ENCODE data around the gene CST2. TPM values are rescaled to one million over a fixed set of nuclear protein-coding genes. Genes with fewer than 3 reads are reported as not detected.
"Not testable (repeated sequence)": the region's sequence is repeated elsewhere in the genome, so short reads cannot be mapped to it uniquely, and the experiment has no call there.

The CST2 gene
- not detected for polyA plus RNA-seq

GRCh38 chr20:23826541-23827021 is at the start of gene CST2:
Gene CST2 (minus strand): TSS chr20:23826729. CDS start chr20:23826660, 69 bp downstream.
- Mint-ChIP-seq H3K36me3 (no peaks in the 10 kb centered on the region), H3K4me1 (no peaks in the 10 kb centered on the region), H3K27me3 (ENCODE audit: low read depth in 3 of 3) (peaks cover 2 to 8% (median 6%) of the 10 kb centered on the region in 3 donors), H3K4me3 (no peak within 1 kb of the TSS), H3K9me3 (peaks cover 0 to 2% (median 0%) of the 10 kb centered on the region in 6 donors), H3K27ac (no peak within 1 kb of the TSS)
- DNase-seq, result no peak

- Mint-ChIP-seq H3K4me1 (no peaks in the 10 kb centered on the region), H3K27me3 (ENCODE audit: low read depth in 3 of 3) (peaks cover 0 to 3% (median 2%) of the 10 kb centered on the region in 3 donors), H3K9me3 (no peaks in the 10 kb centered on the region), H3K36me3 (no peaks in the 10 kb centered on the region), H3K27ac (no peak overlapping the region), H3K4me3 (no peak overlapping the region)
- DNase-seq, result no peak
Measured at GRCh38 chr20:23875606-23876237, 49.2 kb upstream of the CST2 start.

DNA sequence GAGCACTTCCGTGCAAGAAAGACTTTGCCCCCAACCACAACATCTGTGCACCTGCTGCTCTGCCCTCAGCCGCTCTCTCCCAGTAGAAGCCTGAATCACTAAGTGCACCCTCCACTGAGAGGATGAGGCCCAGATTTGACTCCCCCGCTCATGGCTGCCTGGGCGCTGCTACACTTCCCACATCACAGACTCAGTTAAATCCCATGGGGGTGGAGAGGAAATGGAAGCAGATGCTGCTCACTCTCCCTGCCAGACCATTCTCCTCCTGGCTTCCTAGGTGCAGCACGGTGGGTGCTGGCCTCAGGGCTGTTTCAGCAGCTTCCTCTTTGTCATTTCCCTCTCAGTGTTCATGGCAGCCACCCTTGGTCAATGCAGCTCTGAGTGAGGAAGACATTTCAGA is 48.2 kb upstream of the CST2 start:
- no peak for DNase-seq
- Mint-ChIP-seq H3K36me3 (no peaks in the 10 kb centered on the region), H3K9me3 (no peaks in the 10 kb centered on the region), H3K4me1 (no peaks in the 10 kb centered on the region), H3K27me3 (ENCODE audit: low read depth in 3 of 3) (peaks cover 0 to 3% (median 2%) of the 10 kb centered on the region in 3 donors), H3K27ac (no peak overlapping the region), H3K4me3 (no peak overlapping the region)

DNA sequence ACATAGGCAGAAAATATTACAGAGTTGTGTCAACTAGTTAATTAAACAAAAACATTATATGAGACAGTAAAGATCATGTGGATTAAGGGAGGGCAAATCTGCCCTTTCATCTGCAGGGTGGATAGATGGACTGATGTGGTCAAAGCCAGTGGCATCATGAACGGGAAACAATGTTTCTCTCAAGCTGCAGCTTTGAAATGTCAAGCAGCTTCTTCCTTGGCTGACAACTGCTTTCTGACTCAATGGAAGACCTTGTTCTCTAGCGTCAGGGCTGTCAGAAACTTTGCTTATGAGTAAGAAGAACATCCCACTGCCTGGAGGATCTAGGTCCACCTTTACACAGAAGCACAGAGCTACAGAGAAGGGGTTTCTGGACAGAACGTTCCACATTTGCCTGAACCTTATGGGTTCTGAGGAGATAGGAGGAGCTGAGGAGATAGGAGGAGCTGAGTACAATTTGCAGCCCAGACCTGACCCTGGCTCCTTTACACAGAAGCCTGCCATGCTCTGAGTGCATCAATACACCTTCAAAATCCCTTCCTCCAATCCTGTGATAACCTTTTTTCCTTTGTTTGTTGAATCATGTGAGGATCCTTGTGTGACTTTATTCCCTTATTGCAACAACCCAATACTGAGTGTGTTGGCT is 47.0 kb upstream of the CST2 start:
- DNase-seq, result no peak
- Mint-ChIP-seq H3K9me3 (no peaks in the 10 kb centered on the region), H3K27me3 (ENCODE audit: low read depth in 3 of 3) (peaks cover 2 to 6% (median 3%) of the 10 kb centered on the region in 3 donors), H3K36me3 (no peaks in the 10 kb centered on the region), H3K4me3 (no peak overlapping the region), H3K27ac (no peak overlapping the region), H3K4me1 (no peaks in the 10 kb centered on the region)

GRCh38 chr20:23872065-23872464 is 45.5 kb upstream of the CST2 start:
- H3K27ac Mint-ChIP-seq, result no peak overlapping the region
- H3K4me3 Mint-ChIP-seq, result no peak overlapping the region
- no peak for DNase-seq
- H3K4me1 Mint-ChIP-seq, result no peaks in the 10 kb centered on the region
- peaks cover 3 to 7% (median 7%) of the 10 kb centered on the region in 3 donors for H3K27me3 Mint-ChIP-seq (ENCODE audit: low read depth in 3 of 3)
- H3K36me3 Mint-ChIP-seq, result no peaks in the 10 kb centered on the region
- no peaks in the 10 kb centered on the region for H3K9me3 Mint-ChIP-seq

- no peak for DNase-seq
- no peaks in the 10 kb centered on the region for H3K9me3 Mint-ChIP-seq
- no peaks in the 10 kb centered on the region for H3K4me1 Mint-ChIP-seq
- no peak overlapping the region for H3K4me3 Mint-ChIP-seq
- no peak overlapping the region for H3K27ac Mint-ChIP-seq
- H3K27me3 Mint-ChIP-seq (ENCODE audit: low read depth in 3 of 3), result peaks cover 3 to 12% (median 7%) of the 10 kb centered on the region in 3 donors
- no peaks in the 10 kb centered on the region for H3K36me3 Mint-ChIP-seq
Measured at GRCh38 chr20:23870461-23870860, 43.9 kb upstream of the CST2 start.

GRCh38 chr20:23869520-23869919 is 43.0 kb upstream of the CST2 start:
- H3K9me3 Mint-ChIP-seq, result no peaks in the 10 kb centered on the region
- H3K36me3 Mint-ChIP-seq, result no peaks in the 10 kb centered on the region
- peaks cover 5 to 15% (median 10%) of the 10 kb centered on the region in 3 donors for H3K27me3 Mint-ChIP-seq (ENCODE audit: low read depth in 3 of 3)

DNA sequence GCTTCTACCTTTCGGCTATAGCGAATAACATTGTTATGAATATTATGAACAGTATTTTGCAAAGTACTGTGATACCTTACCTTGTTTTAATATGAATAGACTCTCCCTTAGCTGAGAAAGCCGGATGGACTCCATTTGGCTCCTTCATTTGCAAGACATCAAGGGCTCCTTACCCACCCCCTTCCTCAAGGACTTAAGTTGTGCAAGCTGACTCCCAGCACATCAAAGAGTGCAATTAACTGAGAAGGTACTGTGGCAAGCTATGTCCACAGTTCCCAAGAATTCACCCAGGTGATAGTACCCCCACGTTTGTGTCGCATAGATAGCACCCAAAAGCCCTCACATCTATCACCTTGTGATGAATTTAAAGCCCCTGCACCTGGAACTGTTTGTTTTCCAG is 41.8 kb upstream of the CST2 start:
- no peak for DNase-seq
- no peaks in the 10 kb centered on the region for H3K9me3 Mint-ChIP-seq
- H3K27ac Mint-ChIP-seq, result no peak overlapping the region
- H3K4me1 Mint-ChIP-seq, result no peaks in the 10 kb centered on the region
- no peaks in the 10 kb centered on the region for H3K36me3 Mint-ChIP-seq
- peaks cover 9 to 15% (median 10%) of the 10 kb centered on the region in 3 donors for H3K27me3 Mint-ChIP-seq (ENCODE audit: low read depth in 3 of 3)
- no peak overlapping the region for H3K4me3 Mint-ChIP-seq

More at GRCh38 chr20:23869520-23869919, 43.0 kb upstream of the CST2 start:
- DNase-seq, result no peak
- Mint-ChIP-seq H3K4me1 (no peaks in the 10 kb centered on the region), H3K27ac (no peak overlapping the region), H3K4me3 (no peak overlapping the region)

DNA sequence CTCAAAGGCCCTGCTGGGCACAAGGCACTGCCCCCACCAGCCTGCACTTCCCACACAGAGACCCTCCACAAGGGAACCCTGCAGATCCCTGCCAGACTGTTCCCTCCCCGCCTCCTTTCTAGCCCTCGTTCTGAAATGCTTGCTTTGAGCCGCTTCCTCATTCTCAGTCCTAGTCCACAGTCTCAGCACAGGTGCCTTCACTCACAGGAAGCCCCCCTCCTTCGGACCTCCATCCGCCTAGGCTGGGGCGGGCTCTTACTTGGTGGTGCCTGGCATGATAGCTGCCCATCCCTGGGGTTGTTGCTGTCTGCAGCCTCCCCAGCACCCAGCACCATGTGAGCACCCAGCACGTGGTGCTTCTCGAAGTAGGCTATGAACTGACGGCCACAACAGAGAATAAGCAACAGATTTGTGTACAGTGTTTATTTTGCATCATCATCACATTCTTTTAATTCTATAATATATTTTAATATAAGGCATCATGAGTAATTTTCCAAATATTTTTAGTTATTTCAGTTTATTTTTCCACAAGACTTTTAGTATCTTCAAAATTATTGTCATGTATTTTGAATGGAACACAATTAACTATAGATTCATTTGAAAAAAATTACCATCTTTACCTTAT is 40.7 kb upstream of the CST2 start:
- no peaks in the 10 kb centered on the region for H3K9me3 Mint-ChIP-seq
- H3K27ac Mint-ChIP-seq, result no peak overlapping the region
- no peaks in the 10 kb centered on the region for H3K36me3 Mint-ChIP-seq
- H3K4me1 Mint-ChIP-seq, result no peaks in the 10 kb centered on the region
- H3K27me3 Mint-ChIP-seq (ENCODE audit: low read depth in 3 of 3), result peaks cover 6 to 15% (median 10%) of the 10 kb centered on the region in 3 donors
- no peak for DNase-seq
- H3K4me3 Mint-ChIP-seq, result no peak overlapping the region

GRCh38 chr20:23860771-23861170 is 34.2 kb upstream of the CST2 start:
- not testable (repeated sequence) for H3K27ac Mint-ChIP-seq; H3K36me3 Mint-ChIP-seq; H3K27me3 Mint-ChIP-seq (ENCODE audit: low read depth in 3 of 3); H3K9me3 Mint-ChIP-seq; DNase-seq; H3K4me3 Mint-ChIP-seq; H3K4me1 Mint-ChIP-seq

DNA sequence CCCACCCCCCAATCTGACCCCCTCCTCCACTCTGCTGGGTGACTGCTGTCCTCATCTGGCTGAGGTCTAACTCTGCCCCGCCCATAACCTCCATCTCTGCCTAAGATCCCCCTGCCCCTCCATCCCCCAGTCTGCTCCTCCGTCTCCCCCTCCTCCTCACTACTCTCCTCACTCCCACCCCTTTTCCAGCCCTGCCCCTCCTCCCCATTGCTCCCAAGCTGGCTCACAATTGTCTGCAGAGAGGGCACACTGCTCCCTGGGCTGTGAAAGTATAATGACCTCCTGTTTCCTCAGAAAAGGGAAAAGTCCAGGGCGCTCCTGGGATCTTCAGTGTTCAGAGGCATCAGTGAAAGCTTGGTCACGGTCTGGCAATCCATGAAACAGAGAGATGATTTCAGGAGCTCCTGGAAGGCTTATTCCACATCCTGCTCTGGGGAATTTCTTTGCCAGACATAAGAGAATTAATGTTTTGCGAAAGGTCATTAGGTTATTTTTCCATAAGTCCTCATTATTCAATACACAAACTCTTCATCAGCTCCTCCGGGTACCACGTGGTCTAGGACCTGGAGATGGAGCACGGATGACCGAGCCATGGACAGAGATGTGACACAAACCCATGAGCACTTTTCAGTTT is 31.6 kb upstream of the CST2 start:
- Mint-ChIP-seq H3K27ac (no peak overlapping the region), H3K27me3 (ENCODE audit: low read depth in 3 of 3) (peaks cover 0 to 1% (median 0%) of the 10 kb centered on the region in 3 donors), H3K4me1 (no peaks in the 10 kb centered on the region), H3K9me3 (no peaks in the 10 kb centered on the region), H3K36me3 (no peaks in the 10 kb centered on the region), H3K4me3 (no peak overlapping the region)
- no peak for DNase-seq

DNA sequence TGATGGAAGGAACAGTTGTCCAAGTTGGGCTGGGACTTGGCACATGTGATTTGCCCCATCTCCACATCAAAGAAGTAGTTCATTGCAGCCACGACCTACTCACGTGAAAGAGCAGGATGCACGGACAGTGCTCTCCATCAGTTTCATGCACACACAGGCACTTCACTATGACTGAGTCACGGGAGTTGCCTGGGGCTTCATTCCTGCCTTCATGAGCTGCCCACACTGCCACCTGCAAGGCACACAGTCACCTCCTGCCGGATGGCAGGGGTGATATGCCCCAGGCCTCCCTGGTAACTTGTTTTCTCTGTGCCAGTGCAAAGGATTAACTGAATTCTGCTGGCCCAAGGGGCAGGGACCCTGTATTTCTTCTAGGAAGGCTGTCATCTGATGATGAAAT is 30.2 kb upstream of the CST2 start:
- Mint-ChIP-seq H3K36me3 (no peaks in the 10 kb centered on the region), H3K9me3 (no peaks in the 10 kb centered on the region), H3K4me1 (no peaks in the 10 kb centered on the region)

DNA sequence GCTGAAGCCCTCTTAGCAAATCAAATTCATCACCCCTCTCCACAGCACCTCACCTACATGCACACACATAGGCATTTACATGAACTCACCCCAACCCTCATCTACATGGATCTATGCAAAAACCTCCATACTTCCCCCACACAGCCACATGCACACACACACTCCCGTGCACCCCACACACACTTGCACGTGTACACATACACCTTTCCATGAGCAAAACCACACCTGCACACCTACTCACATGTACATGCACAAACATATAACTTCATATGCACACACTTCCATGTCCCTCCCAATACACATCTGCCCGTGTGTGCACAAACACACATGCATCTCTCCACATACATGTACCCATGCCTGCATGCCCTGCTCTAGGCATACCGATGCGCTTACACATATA is 29.7 kb upstream of the CST2 start:
- Mint-ChIP-seq H3K4me3 (no peak overlapping the region), H3K27ac (no peak overlapping the region), H3K9me3 (no peaks in the 10 kb centered on the region), H3K27me3 (ENCODE audit: low read depth in 3 of 3) (peaks cover 0 to 2% (median 1%) of the 10 kb centered on the region in 3 donors), H3K36me3 (no peaks in the 10 kb centered on the region), H3K4me1 (no peaks in the 10 kb centered on the region)
- no peak for DNase-seq

More for the DNA sequence above, 30.2 kb upstream of the CST2 start:
- Mint-ChIP-seq H3K4me3 (no peak overlapping the region), H3K27ac (no peak overlapping the region), H3K27me3 (ENCODE audit: low read depth in 3 of 3) (peaks cover 0 to 1% (median 0%) of the 10 kb centered on the region in 3 donors)
- DNase-seq, result no peak

GRCh38 chr20:23841693-23842092 is 15.2 kb upstream of the CST2 start:
- H3K4me3 Mint-ChIP-seq, result no peak overlapping the region
- no peaks in the 10 kb centered on the region for H3K4me1 Mint-ChIP-seq
- no peak for DNase-seq
- H3K27ac Mint-ChIP-seq, result no peak overlapping the region
- peaks cover 5 to 12% (median 8%) of the 10 kb centered on the region in 3 donors for H3K27me3 Mint-ChIP-seq (ENCODE audit: low read depth in 3 of 3)
- no peaks in the 10 kb centered on the region for H3K36me3 Mint-ChIP-seq
- peaks cover 0 to 5% (median 0%) of the 10 kb centered on the region in 6 donors for H3K9me3 Mint-ChIP-seq

All from immature natural killer cell (primary cell).